Keratinocyte (primary cell): ENCODE results near the gene ACVR2B. TPM values are rescaled to one million over a fixed set of nuclear protein-coding genes. Genes with fewer than 3 reads are reported as not detected.

Source experiments
- DNase-seq: peaks from one replicate; pipeline ENCODE4 v3.0.0-alpha.2; 2011; ENCODE audit warnings: low read depth, missing footprints, low spot score
- FAIRE-seq: peaks from 2 replicates; lab custom pipeline; 2011; peaks lifted over from hg19 to GRCh38; lab: Jason Lieb, UNC
- H2AFZ ChIP-seq: 2 replicates; pipeline ENCODE4 v1.6.0; 2012; ENCODE audit warnings: low read length, control low read depth, inconsistent platforms; ENCODE audit not compliant: control insufficient read depth
- H3K27ac ChIP-seq: 2 replicates; pipeline ENCODE4 v1.5.1; 2011; ENCODE audit warnings: low read length; ENCODE audit not compliant: control insufficient read depth, insufficient read depth
- H3K27me3 ChIP-seq: 3 replicates; pipeline ENCODE4 v1.6.0; 2011; ENCODE audit warnings: low read length; ENCODE audit not compliant: control insufficient read depth, insufficient read depth; ENCODE audit errors: extremely low read depth
- H3K36me3 ChIP-seq, 2 experiments: 2 replicates in 1 of 2; 3 replicates in 1 of 2; pipeline ENCODE4 v1.5.1; 2011; ENCODE audit warnings: low read length in 2 of 2, mild to moderate bottlenecking in 1 of 2; ENCODE audit not compliant: control insufficient read depth in 2 of 2, insufficient read depth in 2 of 2; ENCODE audit errors: extremely low read depth in 1 of 2
- H3K4me1 ChIP-seq: 3 replicates; pipeline ENCODE4 v1.5.1; 2011; ENCODE audit warnings: low read length; ENCODE audit not compliant: control insufficient read depth, insufficient read depth; ENCODE audit errors: extremely low read depth
- H3K4me2 ChIP-seq: 3 replicates; pipeline ENCODE4 v1.6.0; 2011; ENCODE audit warnings: low read depth, low read length; ENCODE audit not compliant: control insufficient read depth, insufficient read depth; ENCODE audit errors: extremely low read depth
- H3K4me3 ChIP-seq, 3 experiments: fragments of 200-600 bp in 1 of 3; sonication (generic) in 1 of 3; 2 replicates in 2 of 3; 3 replicates in 1 of 3; pipeline ENCODE4 v1.5.1; 2011 to 2016; ENCODE audit warnings: low read length in 3 of 3, mild to moderate bottlenecking in 3 of 3, control low read depth in 2 of 3, inconsistent platforms in 1 of 3, low read depth in 1 of 3, mixed read lengths in 1 of 3, mixed run types in 1 of 3, moderate library complexity in 1 of 3; ENCODE audit not compliant: control insufficient read depth in 2 of 3, insufficient read depth in 2 of 3; ENCODE audit errors: extremely low read depth in 1 of 3
- H3K79me2 ChIP-seq: 2 replicates; pipeline ENCODE4 v1.6.0; 2012; ENCODE audit warnings: low read length; ENCODE audit not compliant: control insufficient read depth, insufficient read depth
- H3K9ac ChIP-seq: 3 replicates; pipeline ENCODE4 v1.6.0; 2011; ENCODE audit warnings: low read length; ENCODE audit not compliant: control insufficient read depth, insufficient read depth; ENCODE audit errors: extremely low read depth
- H3K9me1 ChIP-seq: 3 replicates; pipeline ENCODE4 v1.6.0; 2011; ENCODE audit warnings: low read length; ENCODE audit not compliant: control insufficient read depth, insufficient read depth; ENCODE audit errors: extremely low read depth
- H3K9me3 ChIP-seq: 2 replicates; pipeline ENCODE4 v1.5.1; 2012; ENCODE audit warnings: low read depth, low read length; ENCODE audit not compliant: control insufficient read depth
- H4K20me1 ChIP-seq: 3 replicates; pipeline ENCODE4 v1.6.0; 2011; ENCODE audit warnings: low read length; ENCODE audit not compliant: control insufficient read depth, insufficient read depth; ENCODE audit errors: extremely low read depth
- EZH2 ChIP-seq: IDR thresholded peaks from one replicate; pipeline ENCODE4 v1.6.1; 2012; ENCODE audit warnings: inconsistent platforms, mild to moderate bottlenecking, low read length, moderate library complexity
- dilution Hi-C: fragments of 300-500 bp; cut with MboI; formaldehyde crosslinking; loops from one replicate; pipeline ENCODE4 v1.7.0; 2020; ENCODE audit warnings: low sequenced_read_pairs; ENCODE audit not compliant: extremely low pct_ligation_motif_present
- polyA plus RNA-seq, 5 experiments: library from polyadenylated mRNA; depleted of rRNA in 3 of 5; stranded (reverse) in 3 of 5; stranded (forward) in 1 of 5; unstranded in 1 of 5; fragments of >200 nt; gene quantifications; 1 replicate in 1 of 5; 2 replicates in 3 of 5; 3 replicates in 1 of 5; pipeline versions ENCODE4 v1.2.1 to v1.2.3, GENCODE V29; 2011 to 2012; ENCODE audit warnings: missing spikeins in 2 of 5, low read depth in 1 of 5, low replicate concordance in 1 of 5
- TF ChIP-seq, protein P1 (sequence below), 3 experiments: IDR thresholded peaks in 1 of 3; conservative IDR thresholded peaks in 1 of 3; optimal IDR thresholded peaks in 1 of 3; 2 replicates in 2 of 3; 3 replicates in 1 of 3; pipeline versions ENCODE3 to v1.5.1; 2011; ENCODE audit warnings: low read length in 3 of 3, mild to moderate bottlenecking in 3 of 3, moderate library complexity in 2 of 3, control low read depth in 1 of 3, inconsistent platforms in 1 of 3; ENCODE audit not compliant: insufficient read depth in 2 of 3; ENCODE audit errors: extremely low read depth in 1 of 3

Gene ACVR2B
- polyA plus RNA-seq, 1 donor (not counting 4 experiments of a cell fraction or from before 2014, with no cell fraction given) = 0.46 TPM

DNA sequence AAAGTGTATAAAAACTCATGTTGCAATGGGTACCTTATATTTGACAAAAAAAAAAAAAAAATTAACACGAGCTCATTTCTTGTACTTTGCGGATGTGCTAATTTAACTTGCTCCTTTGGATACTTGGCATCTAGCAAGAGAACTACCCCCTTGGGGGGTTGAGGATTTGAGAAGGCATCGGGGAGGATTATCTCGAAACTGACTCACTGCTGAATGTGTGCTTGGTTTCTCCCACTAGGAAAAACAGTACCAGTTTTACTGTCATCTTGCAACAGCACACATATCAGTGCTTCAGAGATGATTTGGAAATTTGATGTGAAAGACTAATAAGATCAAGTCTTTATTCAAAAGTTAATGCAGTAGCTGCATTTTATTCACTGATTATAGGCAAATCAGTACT, 43.3 kb downstream of the ACVR2B start:
- H3K9me3 ChIP-seq = no peaks in the 10 kb centered on the region
- no peaks in the 10 kb centered on the region for H3K9me1 ChIP-seq
- FAIRE-seq (no peak), DNase-seq (no peak)
- H3K36me3 ChIP-seq = peaks cover 3 to 4% of the 10 kb centered on the region in 2 experiments
- TF ChIP-seq, protein P1, sequence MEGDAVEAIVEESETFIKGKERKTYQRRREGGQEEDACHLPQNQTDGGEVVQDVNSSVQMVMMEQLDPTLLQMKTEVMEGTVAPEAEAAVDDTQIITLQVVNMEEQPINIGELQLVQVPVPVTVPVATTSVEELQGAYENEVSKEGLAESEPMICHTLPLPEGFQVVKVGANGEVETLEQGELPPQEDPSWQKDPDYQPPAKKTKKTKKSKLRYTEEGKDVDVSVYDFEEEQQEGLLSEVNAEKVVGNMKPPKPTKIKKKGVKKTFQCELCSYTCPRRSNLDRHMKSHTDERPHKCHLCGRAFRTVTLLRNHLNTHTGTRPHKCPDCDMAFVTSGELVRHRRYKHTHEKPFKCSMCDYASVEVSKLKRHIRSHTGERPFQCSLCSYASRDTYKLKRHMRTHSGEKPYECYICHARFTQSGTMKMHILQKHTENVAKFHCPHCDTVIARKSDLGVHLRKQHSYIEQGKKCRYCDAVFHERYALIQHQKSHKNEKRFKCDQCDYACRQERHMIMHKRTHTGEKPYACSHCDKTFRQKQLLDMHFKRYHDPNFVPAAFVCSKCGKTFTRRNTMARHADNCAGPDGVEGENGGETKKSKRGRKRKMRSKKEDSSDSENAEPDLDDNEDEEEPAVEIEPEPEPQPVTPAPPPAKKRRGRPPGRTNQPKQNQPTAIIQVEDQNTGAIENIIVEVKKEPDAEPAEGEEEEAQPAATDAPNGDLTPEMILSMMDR (optimal IDR thresholded peaks at IDR 0.05 in 1 of 3, IDR thresholded peaks at IDR 0.05 in 1 of 3, conservative IDR thresholded peaks at IDR 0.05 in 1 of 3; ENCODE audit: extremely low read depth in 1 of 3, insufficient read depth in 2 of 3, low read length in 3 of 3) = no peak
- no peak for TF ChIP-seq EZH2
- peaks cover 3% of the 10 kb centered on the region for H3K4me1 ChIP-seq
- H3K4me3 ChIP-seq = peak overlapping the region; percentile 85 to 88 (median 86)
- peak overlapping the region; percentile 63 for H3K4me2 ChIP-seq
- no peak overlapping the region for H3K27ac ChIP-seq
- no peaks in the 10 kb centered on the region for H3K27me3 ChIP-seq
- no peak overlapping the region for H3K9ac ChIP-seq
- no peak overlapping the region for H2AFZ ChIP-seq
- H3K79me2 ChIP-seq = no peaks in the 10 kb centered on the region
- H4K20me1 ChIP-seq = no peaks in the 10 kb centered on the region
- dilution Hi-C loops = no loop called here

DNA sequence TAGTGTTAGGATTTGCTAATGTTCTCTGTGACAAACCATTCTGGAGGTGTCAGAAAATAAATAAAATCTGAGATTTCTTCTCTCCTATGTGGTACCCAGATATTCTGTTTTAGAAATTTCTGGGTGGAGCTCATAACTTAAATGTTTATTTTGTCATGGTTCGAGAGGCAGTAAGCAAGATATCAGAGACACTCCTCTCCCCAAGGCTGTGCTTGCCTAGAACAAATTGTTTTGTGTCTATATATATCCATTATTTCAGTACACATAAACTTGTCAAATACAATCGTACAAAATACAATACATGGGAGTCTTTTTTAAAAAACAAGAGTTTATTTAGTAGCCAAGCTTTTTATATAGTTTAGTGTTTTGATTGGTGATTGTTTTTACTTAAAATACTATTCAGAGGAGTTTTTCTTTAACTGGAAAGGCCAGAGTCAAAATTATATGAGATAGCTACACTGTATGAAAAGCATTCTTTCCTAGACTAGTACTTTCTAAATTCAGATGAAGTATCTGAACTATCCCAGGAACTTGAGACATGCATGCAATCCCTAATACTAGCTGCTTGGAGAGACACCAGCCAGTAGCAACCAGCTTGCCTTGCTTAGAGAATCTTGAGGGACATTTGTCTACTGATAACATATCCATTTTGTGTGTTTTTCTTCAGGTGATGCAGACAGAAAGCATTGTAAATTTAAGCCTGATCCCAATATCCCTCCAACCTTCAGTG, 47.2 kb downstream of the ACVR2B start:
- Histone ChIP-seq H3K4me2 (no peak overlapping the region), H3K9me1 (no peaks in the 10 kb centered on the region), H3K36me3 (peaks cover 3 to 4% of the 10 kb centered on the region in 2 experiments), H4K20me1 (no peaks in the 10 kb centered on the region), H3K27ac (no peak overlapping the region), H3K9ac (no peak overlapping the region), H3K4me1 (peaks cover 3% of the 10 kb centered on the region), H3K4me3 (no peak overlapping the region), H3K27me3 (no peaks in the 10 kb centered on the region), H2AFZ (no peak overlapping the region), H3K79me2 (no peaks in the 10 kb centered on the region), H3K9me3 (no peaks in the 10 kb centered on the region)
- no peak for DNase-seq
- no peak for FAIRE-seq
- TF ChIP-seq EZH2 = no peak
- TF ChIP-seq, protein P1 (optimal IDR thresholded peaks at IDR 0.05 in 1 of 3, IDR thresholded peaks at IDR 0.05 in 1 of 3, conservative IDR thresholded peaks at IDR 0.05 in 1 of 3; ENCODE audit: extremely low read depth in 1 of 3, insufficient read depth in 2 of 3, low read length in 3 of 3) = no peak
- dilution Hi-C loops = no loop called here
